Bronchial epithelial cell (primary cell): Measurements from ENCODE around the gene SERGEF. TPM values are rescaled to one million over a fixed set of nuclear protein-coding genes. Genes with fewer than 3 reads are reported as not detected.

Experiments used
- DNase-seq: peaks from one replicate; pipeline ENCODE4 v3.0.0-alpha.2; 2010; ENCODE audit warnings: low read depth
- FAIRE-seq: peaks from 2 replicates; lab custom pipeline; 2011; peaks lifted over from hg19 to GRCh38; lab: Jason Lieb, UNC
- H3K27me3 ChIP-seq: 2 replicates; pipeline ENCODE4 v1.5.1; 2011; ENCODE audit warnings: low read length; ENCODE audit not compliant: control insufficient read depth, insufficient read depth
- H3K36me3 ChIP-seq: 2 replicates; pipeline ENCODE4 v1.5.1; 2011; ENCODE audit warnings: low read length; ENCODE audit not compliant: control insufficient read depth, insufficient read depth
- H3K4me3 ChIP-seq: 2 replicates; pipeline ENCODE4 v1.5.1; 2011; ENCODE audit warnings: mild to moderate bottlenecking, low read depth, low read length, control low read depth
- total RNA-seq: library from RNA; depleted of rRNA; stranded (reverse); fragments of >200 nt; gene quantifications from 2 replicates; pipeline ENCODE4 v1.2.1, GENCODE V29; 2014
- TF ChIP-seq, protein P1 (sequence below): IDR thresholded peaks from 2 replicates; pipeline ENCODE4 v1.5.1; 2011; ENCODE audit warnings: mild to moderate bottlenecking, moderate library complexity, low read length, control low read depth, inconsistent platforms; ENCODE audit not compliant: insufficient read depth, severe bottlenecking

The SERGEF gene
- total RNA-seq, 1 donor from 2014 or later = 29.2 TPM

- Histone ChIP-seq H3K36me3 (no peaks in the 10 kb centered on the region), H3K4me3 (no peak overlapping the region), H3K27me3 (no peaks in the 10 kb centered on the region)
- TF ChIP-seq, protein P1, sequence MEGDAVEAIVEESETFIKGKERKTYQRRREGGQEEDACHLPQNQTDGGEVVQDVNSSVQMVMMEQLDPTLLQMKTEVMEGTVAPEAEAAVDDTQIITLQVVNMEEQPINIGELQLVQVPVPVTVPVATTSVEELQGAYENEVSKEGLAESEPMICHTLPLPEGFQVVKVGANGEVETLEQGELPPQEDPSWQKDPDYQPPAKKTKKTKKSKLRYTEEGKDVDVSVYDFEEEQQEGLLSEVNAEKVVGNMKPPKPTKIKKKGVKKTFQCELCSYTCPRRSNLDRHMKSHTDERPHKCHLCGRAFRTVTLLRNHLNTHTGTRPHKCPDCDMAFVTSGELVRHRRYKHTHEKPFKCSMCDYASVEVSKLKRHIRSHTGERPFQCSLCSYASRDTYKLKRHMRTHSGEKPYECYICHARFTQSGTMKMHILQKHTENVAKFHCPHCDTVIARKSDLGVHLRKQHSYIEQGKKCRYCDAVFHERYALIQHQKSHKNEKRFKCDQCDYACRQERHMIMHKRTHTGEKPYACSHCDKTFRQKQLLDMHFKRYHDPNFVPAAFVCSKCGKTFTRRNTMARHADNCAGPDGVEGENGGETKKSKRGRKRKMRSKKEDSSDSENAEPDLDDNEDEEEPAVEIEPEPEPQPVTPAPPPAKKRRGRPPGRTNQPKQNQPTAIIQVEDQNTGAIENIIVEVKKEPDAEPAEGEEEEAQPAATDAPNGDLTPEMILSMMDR = no peak
- no peak for FAIRE-seq
- DNase-seq = no peak
Observed at GRCh38 chr11:17831228-17831627, 181.6 kb downstream of the SERGEF start.

- TF ChIP-seq, protein P1 = no peak
- no peak for FAIRE-seq
Observed at GRCh38 chr11:17828311-17828751, 184.5 kb downstream of the SERGEF start.

GRCh38 chr11:17827006-17827405 lies 185.8 kb downstream of the SERGEF start:
- Histone ChIP-seq H3K36me3 (no peaks in the 10 kb centered on the region), H3K27me3 (no peaks in the 10 kb centered on the region), H3K4me3 (no peak overlapping the region)
- DNase-seq (peak; percentile 48), FAIRE-seq (peak; percentile 32)
- TF ChIP-seq, protein P1 = peak; percentile 42

More at GRCh38 chr11:17828311-17828751, 184.5 kb downstream of the SERGEF start:
- no peaks in the 10 kb centered on the region for H3K36me3 ChIP-seq
- H3K27me3 ChIP-seq = no peaks in the 10 kb centered on the region
- no peak for DNase-seq
- no peak overlapping the region for H3K4me3 ChIP-seq

- FAIRE-seq (no peak), DNase-seq (no peak)
- Histone ChIP-seq H3K4me3 (no peak overlapping the region), H3K27me3 (no peaks in the 10 kb centered on the region), H3K36me3 (no peaks in the 10 kb centered on the region)
- TF ChIP-seq, protein P1 = no peak
Observed at GRCh38 chr11:17822401-17822781, 190.5 kb downstream of the SERGEF start.

DNA sequence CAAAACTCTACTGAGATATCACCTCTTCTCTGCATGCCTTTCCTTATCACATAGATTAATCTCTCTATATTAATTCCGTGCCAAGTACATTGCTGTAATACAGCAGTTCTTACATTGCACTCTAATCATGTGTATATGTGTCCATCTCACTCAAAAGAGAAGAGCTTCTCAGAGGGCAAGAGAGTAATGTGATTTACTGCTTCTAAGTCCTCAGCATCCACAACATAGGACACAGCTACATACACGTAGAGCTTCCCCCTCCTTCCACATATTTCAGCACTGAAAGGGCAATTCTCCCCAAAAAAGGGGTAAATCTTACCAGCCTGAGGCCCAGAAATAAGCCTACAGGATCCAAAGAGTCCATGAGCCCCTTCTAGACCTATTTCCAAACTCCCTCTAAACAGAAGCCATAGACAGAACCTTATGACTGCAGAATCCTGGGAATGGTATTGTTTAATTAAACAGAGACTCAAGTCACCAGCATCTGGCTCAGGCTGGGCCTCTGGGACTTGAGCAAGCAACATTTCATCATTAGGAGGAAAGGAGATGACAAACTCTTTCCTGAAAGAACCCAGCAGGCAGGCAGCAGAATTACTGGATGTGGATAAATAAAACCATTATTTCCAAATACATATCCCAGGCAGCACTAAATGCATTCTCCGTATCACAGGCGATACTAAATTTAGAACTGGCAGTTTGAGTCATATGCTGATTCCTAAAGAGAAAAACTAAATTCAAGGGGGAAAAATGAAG lies 191.0 kb downstream of the SERGEF start:
- Histone ChIP-seq H3K27me3 (no peaks in the 10 kb centered on the region), H3K36me3 (no peaks in the 10 kb centered on the region), H3K4me3 (no peak overlapping the region)
- DNase-seq (peak; percentile 32), FAIRE-seq (no peak)
- TF ChIP-seq, protein P1 = no peak
